OCI-LY7 (cell line): ENCODE data around the gene KCNC2.

Experiments used
- EZH2phosphoT487 ChIP-seq: fragments of 200-600 bp; sonication (generic); IDR thresholded peaks from 2 replicates; pipeline ENCODE4 v1.6.1; 2018; ENCODE audit warnings: low read depth, borderline replicate concordance, mild to moderate bottlenecking, mixed run types, antibody characterized with exemption, low read length, moderate library complexity, mixed read lengths
- TF ChIP-seq, protein P1 (sequence below): fragments of 200-600 bp; sonication (generic); conservative IDR thresholded peaks from 2 replicates; pipeline ENCODE4 v1.5.1; 2014; ENCODE audit warnings: mild to moderate bottlenecking, antibody characterized with exemption, low read length, moderate library complexity, mixed read lengths

DNA sequence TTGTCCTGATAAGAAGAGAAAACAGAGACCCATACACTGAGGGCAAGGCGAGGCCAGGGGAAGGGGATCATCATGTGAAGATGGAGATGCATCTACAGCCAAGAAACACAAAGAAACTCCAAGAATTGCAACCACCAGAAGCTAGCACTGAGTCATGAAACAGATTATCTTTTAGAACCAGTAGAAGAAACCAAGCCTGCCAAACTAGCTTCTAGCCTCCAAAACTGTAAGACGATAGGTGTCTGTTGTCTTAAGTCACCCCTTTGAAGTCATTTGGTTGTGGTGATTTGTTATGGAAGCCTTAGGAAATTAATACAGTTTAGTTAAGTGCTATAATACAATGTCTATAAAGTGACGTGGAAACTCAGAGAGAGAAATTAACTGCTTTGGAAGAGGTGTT is 15.4 kb downstream of the KCNC2 start:
- TF ChIP-seq, protein P1, sequence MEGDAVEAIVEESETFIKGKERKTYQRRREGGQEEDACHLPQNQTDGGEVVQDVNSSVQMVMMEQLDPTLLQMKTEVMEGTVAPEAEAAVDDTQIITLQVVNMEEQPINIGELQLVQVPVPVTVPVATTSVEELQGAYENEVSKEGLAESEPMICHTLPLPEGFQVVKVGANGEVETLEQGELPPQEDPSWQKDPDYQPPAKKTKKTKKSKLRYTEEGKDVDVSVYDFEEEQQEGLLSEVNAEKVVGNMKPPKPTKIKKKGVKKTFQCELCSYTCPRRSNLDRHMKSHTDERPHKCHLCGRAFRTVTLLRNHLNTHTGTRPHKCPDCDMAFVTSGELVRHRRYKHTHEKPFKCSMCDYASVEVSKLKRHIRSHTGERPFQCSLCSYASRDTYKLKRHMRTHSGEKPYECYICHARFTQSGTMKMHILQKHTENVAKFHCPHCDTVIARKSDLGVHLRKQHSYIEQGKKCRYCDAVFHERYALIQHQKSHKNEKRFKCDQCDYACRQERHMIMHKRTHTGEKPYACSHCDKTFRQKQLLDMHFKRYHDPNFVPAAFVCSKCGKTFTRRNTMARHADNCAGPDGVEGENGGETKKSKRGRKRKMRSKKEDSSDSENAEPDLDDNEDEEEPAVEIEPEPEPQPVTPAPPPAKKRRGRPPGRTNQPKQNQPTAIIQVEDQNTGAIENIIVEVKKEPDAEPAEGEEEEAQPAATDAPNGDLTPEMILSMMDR = no peak
- TF ChIP-seq EZH2phosphoT487 = no peak
